CD4-positive, CD25-positive, alpha-beta regulatory T cell (primary cell): ENCODE results near the gene TOM1L2. TPM values are rescaled to one million over a fixed set of nuclear protein-coding genes. Genes with fewer than 3 reads are reported as not detected.
A peak's percentile ranks its signal among the peaks of the same experiment; 100 is the strongest.

ENCODE experiments used
- ATAC-seq, 2 donors: fragments of 150-1000 bp; cut with Tn5 transposase; one replicate each; pipeline ENCODE4 v1.10.0; 2021; ENCODE audit warnings: low read depth in 2 of 2, moderate number of reproducible peaks in 2 of 2, moderate library complexity in 1 of 2
- DNase-seq, 3 donors: peaks; one replicate each; pipeline versions ENCODE4 v3.0.0 to v3.0.0-alpha.2; 2012 to 2022; ENCODE audit warnings: mixed read lengths in 1 of 3
- H3K27ac ChIP-seq: one replicate; pipeline ENCODE4 v1.7.0; 2013; ENCODE audit warnings: mild to moderate bottlenecking, low read length; ENCODE audit not compliant: insufficient read depth, poor library complexity, severe bottlenecking
- H3K27me3 ChIP-seq: one replicate; pipeline ENCODE4 v1.7.0; 2013; ENCODE audit warnings: low read length; ENCODE audit not compliant: control insufficient read depth, insufficient read depth
- H3K36me3 ChIP-seq: one replicate; pipeline ENCODE4 v1.7.0; 2013; ENCODE audit warnings: mild to moderate bottlenecking, low read length, moderate library complexity; ENCODE audit not compliant: control insufficient read depth, insufficient read depth
- H3K4me1 ChIP-seq: 2 replicates; pipeline ENCODE4 v1.7.0; 2013; ENCODE audit warnings: mild to moderate bottlenecking, low read length; ENCODE audit not compliant: insufficient read depth, control insufficient read depth, poor library complexity, severe bottlenecking
- H3K4me3 ChIP-seq: one replicate; pipeline ENCODE4 v1.7.0; 2013; ENCODE audit warnings: low read depth, mild to moderate bottlenecking, low read length, moderate library complexity
- H3K9me3 ChIP-seq, 2 experiments: 1 replicate in 1 of 2; 2 replicates in 1 of 2; pipeline ENCODE4 v1.7.0; 2013; ENCODE audit warnings: low read length in 2 of 2, mild to moderate bottlenecking in 1 of 2, moderate library complexity in 1 of 2; ENCODE audit not compliant: control insufficient read depth in 2 of 2
- H3K27ac Mint-ChIP-seq, 3 donors: one replicate each; pipeline ENCODE4 v1.8.0; 2020 to 2022; ENCODE audit warnings: mild to moderate bottlenecking in 3 of 3, mixed read lengths in 3 of 3, moderate library complexity in 2 of 3
- H3K27me3 Mint-ChIP-seq: one replicate; pipeline ENCODE4 v1.8.0; 2022; ENCODE audit warnings: mild to moderate bottlenecking, mixed read lengths
- H3K36me3 Mint-ChIP-seq: one replicate; pipeline ENCODE4 v1.8.0; 2020; ENCODE audit warnings: mixed read lengths
- H3K4me1 Mint-ChIP-seq, 4 donors: one replicate each; pipeline ENCODE4 v1.8.0; 2020 to 2022; ENCODE audit warnings: mixed read lengths in 4 of 4, mild to moderate bottlenecking in 1 of 4
- H3K4me3 Mint-ChIP-seq, 4 donors: one replicate each; pipeline ENCODE4 v1.8.0; 2020 to 2022; ENCODE audit warnings: mild to moderate bottlenecking in 4 of 4, mixed read lengths in 4 of 4, moderate library complexity in 3 of 4
- H3K9me3 Mint-ChIP-seq, 7 donors: one replicate each; pipeline ENCODE4 v1.8.0; 2020 to 2022; ENCODE audit warnings: mixed read lengths in 7 of 7, mild to moderate bottlenecking in 3 of 7, moderate library complexity in 2 of 7
- polyA plus RNA-seq, 4 donors: library from polyadenylated mRNA; unstranded; fragments of 300-500 nt; fragmentation: Illumina TruSeq; gene quantifications; one replicate each; pipeline ENCODE4 v1.2.3, GENCODE V29; 2021
- total RNA-seq: library from RNA; stranded (reverse); gene quantifications from one replicate; pipeline ENCODE4 v1.2.3, GENCODE V29; 2022

Gene TOM1L2
- total and polyA plus RNA-seq, 5 donors from 2014 or later = 4.0 to 50.8 (median 6.7) TPM

GRCh38 chr17:17931159-17931558 is 41.0 kb downstream of the TOM1L2 start:
- H3K9me3 Mint-ChIP-seq = no peaks in the 10 kb centered on the region
- no peaks in the 10 kb centered on the region for H3K27me3 Mint-ChIP-seq
- H3K27ac Mint-ChIP-seq = no peak overlapping the region
- H3K27me3 ChIP-seq = no peaks in the 10 kb centered on the region
- ATAC-seq = no peak
- no peak for DNase-seq
- H3K27ac ChIP-seq = no peak overlapping the region
- H3K36me3 Mint-ChIP-seq = no peaks in the 10 kb centered on the region
- no peak overlapping the region for H3K4me3 Mint-ChIP-seq
- peaks cover 19 to 60% (median 36%) of the 10 kb centered on the region in 4 donors for H3K4me1 Mint-ChIP-seq
- H3K9me3 ChIP-seq = no peaks in the 10 kb centered on the region
- peaks cover 14% of the 10 kb centered on the region for H3K4me1 ChIP-seq
- H3K4me3 ChIP-seq = no peak overlapping the region
- H3K36me3 ChIP-seq = peaks cover 5% of the 10 kb centered on the region

GRCh38 chr17:17930674-17931073 is 41.5 kb downstream of the TOM1L2 start:
- Mint-ChIP-seq H3K4me3 (no peak overlapping the region), H3K4me1 (peaks cover 20 to 56% (median 32%) of the 10 kb centered on the region in 4 donors)

GRCh38 chr17:17929655-17930380 is 42.4 kb downstream of the TOM1L2 start:
- Histone ChIP-seq H3K36me3 (peaks cover 5% of the 10 kb centered on the region), H3K27me3 (no peaks in the 10 kb centered on the region), H3K27ac (no peak overlapping the region), H3K9me3 (no peaks in the 10 kb centered on the region), H3K4me3 (no peak overlapping the region), H3K4me1 (peaks cover under 1% of the 10 kb centered on the region)
- Mint-ChIP-seq H3K27me3 (no peaks in the 10 kb centered on the region), H3K9me3 (no peaks in the 10 kb centered on the region), H3K27ac (peak overlapping the region in 1 of 3 donors; percentile 31), H3K4me3 (no peak overlapping the region), H3K36me3 (no peaks in the 10 kb centered on the region), H3K4me1 (peaks cover 13 to 54% (median 24%) of the 10 kb centered on the region in 4 donors)
- DNase-seq (no peak), ATAC-seq (no peak)

More at GRCh38 chr17:17930674-17931073, 41.5 kb downstream of the TOM1L2 start:
- H3K27ac Mint-ChIP-seq = no peak overlapping the region
- peaks cover 5% of the 10 kb centered on the region for H3K36me3 ChIP-seq
- no peaks in the 10 kb centered on the region for H3K36me3 Mint-ChIP-seq
- H3K4me1 ChIP-seq = peaks cover 10% of the 10 kb centered on the region
- no peak overlapping the region for H3K27ac ChIP-seq
- DNase-seq (no peak), ATAC-seq (no peak)
- H3K4me3 ChIP-seq = no peak overlapping the region
- no peaks in the 10 kb centered on the region for H3K9me3 Mint-ChIP-seq
- no peaks in the 10 kb centered on the region for H3K27me3 ChIP-seq
- no peaks in the 10 kb centered on the region for H3K27me3 Mint-ChIP-seq
- no peaks in the 10 kb centered on the region for H3K9me3 ChIP-seq

- Histone ChIP-seq H3K36me3 (peaks cover 5% of the 10 kb centered on the region), H3K4me1 (no peaks in the 10 kb centered on the region), H3K4me3 (no peak overlapping the region), H3K27ac (no peak overlapping the region), H3K9me3 (no peaks in the 10 kb centered on the region), H3K27me3 (no peaks in the 10 kb centered on the region)
- Mint-ChIP-seq H3K36me3 (peaks cover 3% of the 10 kb centered on the region), H3K4me1 (peaks cover 10 to 49% (median 22%) of the 10 kb centered on the region in 4 donors), H3K27ac (peak overlapping the region in 1 of 3 donors; percentile 30), H3K9me3 (no peaks in the 10 kb centered on the region), H3K27me3 (no peaks in the 10 kb centered on the region), H3K4me3 (no peak overlapping the region)
- no peak for ATAC-seq
- DNase-seq = no peak
Observed at GRCh38 chr17:17928398-17929287, 43.6 kb downstream of the TOM1L2 start.

- no peaks in the 10 kb centered on the region for H3K4me1 ChIP-seq
- H3K27ac ChIP-seq = no peak overlapping the region
- H3K4me3 ChIP-seq = no peak overlapping the region
- no peaks in the 10 kb centered on the region for H3K9me3 ChIP-seq
- H3K27me3 ChIP-seq = no peaks in the 10 kb centered on the region
- H3K36me3 ChIP-seq = peaks cover 5% of the 10 kb centered on the region
- Mint-ChIP-seq H3K4me1 (peaks cover 10 to 47% (median 22%) of the 10 kb centered on the region in 4 donors), H3K9me3 (no peaks in the 10 kb centered on the region), H3K4me3 (no peak overlapping the region), H3K27ac (peak overlapping the region in 1 of 3 donors; percentile 8), H3K27me3 (no peaks in the 10 kb centered on the region), H3K36me3 (peaks cover 3% of the 10 kb centered on the region)
- no peak for DNase-seq
- ATAC-seq = no peak
Observed at GRCh38 chr17:17926840-17927449, 45.3 kb downstream of the TOM1L2 start.

GRCh38 chr17:17926036-17926435 is 46.2 kb downstream of the TOM1L2 start:
- no peak overlapping the region for H3K4me3 Mint-ChIP-seq

GRCh38 chr17:17924857-17925250 is 47.3 kb downstream of the TOM1L2 start:
- ATAC-seq (no peak), DNase-seq (no peak)
- Histone ChIP-seq H3K4me1 (no peaks in the 10 kb centered on the region), H3K9me3 (no peaks in the 10 kb centered on the region), H3K36me3 (peaks cover 5% of the 10 kb centered on the region), H3K4me3 (no peak overlapping the region), H3K27me3 (no peaks in the 10 kb centered on the region), H3K27ac (no peak overlapping the region)
- Mint-ChIP-seq H3K4me1 (peaks cover 5 to 47% (median 21%) of the 10 kb centered on the region in 4 donors), H3K9me3 (no peaks in the 10 kb centered on the region), H3K4me3 (no peak overlapping the region), H3K27ac (peak overlapping the region in 1 of 3 donors; percentile 7), H3K36me3 (peaks cover 8% of the 10 kb centered on the region), H3K27me3 (no peaks in the 10 kb centered on the region)

More at GRCh38 chr17:17926036-17926435, 46.2 kb downstream of the TOM1L2 start:
- Mint-ChIP-seq H3K4me1 (peaks cover 5 to 45% (median 19%) of the 10 kb centered on the region in 4 donors), H3K27ac (peak overlapping the region in 1 of 3 donors; percentile 8), H3K36me3 (peaks cover 6% of the 10 kb centered on the region), H3K27me3 (no peaks in the 10 kb centered on the region), H3K9me3 (no peaks in the 10 kb centered on the region)
- Histone ChIP-seq H3K27me3 (no peaks in the 10 kb centered on the region), H3K9me3 (no peaks in the 10 kb centered on the region), H3K36me3 (peaks cover 5% of the 10 kb centered on the region), H3K4me1 (no peaks in the 10 kb centered on the region), H3K4me3 (no peak overlapping the region), H3K27ac (no peak overlapping the region)
- DNase-seq (no peak), ATAC-seq (no peak)
